Omental fat pad (tissue), 4 donors: ENCODE data around the gene HAAO. TPM values are rescaled to one million over a fixed set of nuclear protein-coding genes. Genes with fewer than 3 reads are reported as not detected.

Source experiments
- ATAC-seq: fragments of 150-250 bp; one replicate; pipeline ENCODE4 v1.9.1; 2016; ENCODE audit warnings: mild to moderate bottlenecking, moderate library complexity; ENCODE audit not compliant: low FRiP score
- DNase-seq: peaks from one replicate; pipeline ENCODE4 v3.0.0-alpha.2; 2019; ENCODE audit warnings: low spot score
- total RNA-seq, 4 donors: library from RNA; depleted of rRNA; stranded (reverse); fragments of >200 nt; gene quantifications; one replicate each; pipeline ENCODE4 v1.1.0, GENCODE V29; 2016
- TF ChIP-seq, protein P1 (sequence below), 3 donors: fragments of 450-650 bp; IDR thresholded peaks; one replicate each; pipeline ENCODE4 v1.5.1; 2016 to 2017; ENCODE audit warnings: antibody characterized with exemption in 3 of 3, mild to moderate bottlenecking in 3 of 3, moderate library complexity in 2 of 3

Gene HAAO
- total RNA-seq, 4 donors from 2014 or later = 3.0 to 7.2 (median 3.9) TPM

- no peak for DNase-seq
- ATAC-seq = no peak
- TF ChIP-seq, protein P1, sequence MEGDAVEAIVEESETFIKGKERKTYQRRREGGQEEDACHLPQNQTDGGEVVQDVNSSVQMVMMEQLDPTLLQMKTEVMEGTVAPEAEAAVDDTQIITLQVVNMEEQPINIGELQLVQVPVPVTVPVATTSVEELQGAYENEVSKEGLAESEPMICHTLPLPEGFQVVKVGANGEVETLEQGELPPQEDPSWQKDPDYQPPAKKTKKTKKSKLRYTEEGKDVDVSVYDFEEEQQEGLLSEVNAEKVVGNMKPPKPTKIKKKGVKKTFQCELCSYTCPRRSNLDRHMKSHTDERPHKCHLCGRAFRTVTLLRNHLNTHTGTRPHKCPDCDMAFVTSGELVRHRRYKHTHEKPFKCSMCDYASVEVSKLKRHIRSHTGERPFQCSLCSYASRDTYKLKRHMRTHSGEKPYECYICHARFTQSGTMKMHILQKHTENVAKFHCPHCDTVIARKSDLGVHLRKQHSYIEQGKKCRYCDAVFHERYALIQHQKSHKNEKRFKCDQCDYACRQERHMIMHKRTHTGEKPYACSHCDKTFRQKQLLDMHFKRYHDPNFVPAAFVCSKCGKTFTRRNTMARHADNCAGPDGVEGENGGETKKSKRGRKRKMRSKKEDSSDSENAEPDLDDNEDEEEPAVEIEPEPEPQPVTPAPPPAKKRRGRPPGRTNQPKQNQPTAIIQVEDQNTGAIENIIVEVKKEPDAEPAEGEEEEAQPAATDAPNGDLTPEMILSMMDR (IDR thresholded peaks at IDR 0.05) = no peak
These were observed 40.1 kb downstream of the HAAO start for GRCh38 chr2:42752314-42752713.

DNA sequence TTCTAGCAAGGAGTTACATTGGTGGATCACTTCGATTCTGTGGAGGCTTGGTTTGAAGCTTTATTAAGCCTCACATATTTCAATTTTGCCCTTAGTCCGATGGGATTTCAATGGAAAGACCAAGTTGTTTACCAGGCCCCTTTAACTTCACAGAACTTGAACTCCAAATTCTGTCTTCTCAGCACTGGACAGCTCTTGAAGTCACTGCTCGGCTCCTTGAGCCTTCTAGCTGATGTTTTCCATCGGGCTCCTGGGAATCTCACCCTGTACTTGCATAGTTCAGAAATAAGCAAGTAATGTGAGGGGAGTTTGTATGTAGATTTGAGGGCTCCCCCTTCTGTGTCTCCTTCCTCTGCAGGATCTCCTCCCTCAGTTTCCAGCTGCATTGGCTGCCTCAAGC lies 43.5 kb downstream of the HAAO start:
- DNase-seq = no peak
- TF ChIP-seq, protein P1 (IDR thresholded peaks at IDR 0.05) = no peak

GRCh38 chr2:42747422-42747821 lies 45.0 kb downstream of the HAAO start:
- DNase-seq (no peak), ATAC-seq (no peak)
- TF ChIP-seq, protein P1 (IDR thresholded peaks at IDR 0.05) = no peak

More for the DNA sequence above, 43.5 kb downstream of the HAAO start:
- ATAC-seq = no peak

DNA sequence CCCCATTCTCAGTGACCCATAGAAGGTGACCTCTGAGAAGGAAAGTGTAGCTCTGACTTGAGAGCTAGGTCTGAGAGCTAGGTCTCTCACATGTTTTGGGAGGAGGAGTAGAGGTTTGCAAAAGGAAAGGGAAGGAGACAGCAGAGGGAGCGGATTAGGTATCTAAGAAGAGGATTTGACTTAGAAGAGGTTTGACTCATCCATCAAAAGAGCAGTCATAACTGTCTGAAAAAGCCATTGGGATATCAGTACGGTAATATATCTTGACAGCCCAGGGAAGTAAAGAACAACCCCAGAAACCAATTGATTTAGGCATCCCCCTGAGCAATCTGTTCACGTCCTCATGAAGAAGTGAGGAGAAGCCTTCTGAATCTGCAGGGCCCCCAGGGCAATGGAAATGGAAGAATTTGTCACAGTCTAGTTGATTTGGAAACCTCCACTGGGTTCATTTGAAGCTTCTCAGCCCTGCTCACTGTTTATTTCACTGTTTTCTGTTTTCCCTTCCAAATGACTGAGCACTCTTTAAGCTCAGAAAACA lies 47.8 kb downstream of the HAAO start:
- ATAC-seq = no peak
- TF ChIP-seq, protein P1 (IDR thresholded peaks at IDR 0.05) = no peak
- no peak for DNase-seq

GRCh38 chr2:42743659-42743990 lies 48.8 kb downstream of the HAAO start:
- TF ChIP-seq, protein P1 (IDR thresholded peaks at IDR 0.05) = no peak
- DNase-seq (no peak), ATAC-seq (no peak)

DNA sequence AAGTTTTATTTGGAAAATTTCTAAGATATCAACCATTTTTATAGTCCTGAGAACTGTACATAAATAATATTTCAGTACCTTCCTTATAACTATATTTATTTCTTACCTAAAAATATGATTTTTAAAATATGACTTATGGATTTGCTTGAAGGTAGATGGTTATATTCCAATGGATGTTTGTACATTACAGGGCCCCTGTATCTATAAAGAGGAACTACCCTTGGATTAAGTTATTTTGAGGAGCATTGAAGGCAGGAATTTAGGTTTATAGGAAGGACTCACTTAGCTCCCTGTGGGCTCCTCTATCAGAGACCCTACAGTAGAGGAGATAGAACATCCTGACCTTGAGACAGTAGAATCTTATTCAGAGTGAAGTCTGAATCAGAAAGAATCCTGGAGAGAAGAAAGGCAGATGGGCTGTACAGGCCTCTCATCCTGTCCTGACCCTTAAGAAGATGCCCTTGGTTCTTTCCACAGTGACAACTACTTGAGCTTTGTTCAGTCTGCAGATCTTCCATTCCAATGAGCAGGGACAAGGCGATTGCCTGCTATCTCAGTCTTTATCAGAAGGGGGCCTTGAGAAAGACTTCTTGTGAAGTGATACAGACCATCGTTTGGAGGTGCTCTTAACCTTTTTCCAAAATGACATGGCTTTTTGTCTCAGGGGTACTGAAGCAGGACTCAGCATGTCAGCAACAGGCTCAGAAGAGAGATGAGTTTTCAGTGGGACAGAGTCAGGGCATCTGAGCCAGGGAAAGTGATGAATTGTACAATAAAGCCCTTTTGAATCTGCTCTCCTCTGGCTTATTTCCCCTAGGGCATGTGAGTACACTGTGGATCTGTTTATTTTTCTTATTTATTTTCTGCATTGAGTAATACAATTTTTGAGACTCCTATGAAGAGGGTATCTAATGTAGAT lies 49.4 kb downstream of the HAAO start:
- DNase-seq = no peak
- TF ChIP-seq, protein P1 (IDR thresholded peaks at IDR 0.05) = no peak
- no peak for ATAC-seq

GRCh38 chr2:42741140-42741539 lies 51.2 kb downstream of the HAAO start:
- DNase-seq (no peak), ATAC-seq (no peak)
- TF ChIP-seq, protein P1 (IDR thresholded peaks at IDR 0.05) = no peak
